Astrocyte (in vitro differentiated cells and primary cell): ENCODE results near the gene CARS1. TPM values are rescaled to one million over a fixed set of nuclear protein-coding genes. Genes with fewer than 3 reads are reported as not detected.

Experiments used
- DNase-seq: peaks from one replicate; pipeline ENCODE4 v3.0.0-alpha.2; 2010; ENCODE audit warnings: low read depth
- FAIRE-seq: peaks from 2 replicates; lab custom pipeline; 2011; peaks lifted over from hg19 to GRCh38; lab: Jason Lieb, UNC
- H2AFZ ChIP-seq: 2 replicates; pipeline ENCODE4 v1.6.0; 2012; ENCODE audit warnings: low read depth, low read length, inconsistent platforms
- H3K27ac ChIP-seq: 2 replicates; pipeline ENCODE4 v1.5.1; 2011; ENCODE audit warnings: low read depth, low read length, inconsistent platforms
- H3K27me3 ChIP-seq: 2 replicates; pipeline ENCODE4 v1.6.0; 2011; ENCODE audit warnings: low read length, inconsistent platforms; ENCODE audit not compliant: insufficient read depth
- H3K36me3 ChIP-seq: 2 replicates; pipeline ENCODE4 v1.5.1; 2011; ENCODE audit warnings: low read length, inconsistent platforms; ENCODE audit not compliant: insufficient read depth
- H3K4me1 ChIP-seq: 2 replicates; pipeline ENCODE4 v1.5.1; 2011; ENCODE audit warnings: low read length, inconsistent platforms; ENCODE audit not compliant: insufficient read depth
- H3K4me2 ChIP-seq: 2 replicates; pipeline ENCODE4 v1.6.0; 2012; ENCODE audit warnings: low read length, inconsistent platforms
- H3K4me3 ChIP-seq: 2 replicates; pipeline ENCODE4 v1.5.1; 2011; ENCODE audit warnings: low read depth, mild to moderate bottlenecking, low read length, inconsistent platforms; ENCODE audit not compliant: insufficient read depth
- H3K79me2 ChIP-seq: 2 replicates; pipeline ENCODE4 v1.6.0; 2012; ENCODE audit warnings: mild to moderate bottlenecking, low read length, inconsistent platforms; ENCODE audit not compliant: insufficient read depth
- H3K9ac ChIP-seq: 2 replicates; pipeline ENCODE4 v1.6.0; 2012; ENCODE audit warnings: mild to moderate bottlenecking, low read length, inconsistent platforms
- H3K9me3 ChIP-seq: 2 replicates; pipeline ENCODE4 v1.5.1; 2012; ENCODE audit warnings: low read depth, mild to moderate bottlenecking, low read length, inconsistent platforms; ENCODE audit not compliant: insufficient read depth
- H4K20me1 ChIP-seq: 2 replicates; pipeline ENCODE4 v1.6.0; 2012; ENCODE audit warnings: low read length, inconsistent platforms; ENCODE audit not compliant: insufficient read depth
- H3K27ac Mint-ChIP-seq: one replicate; pipeline ENCODE4 v1.8.0; 2021; ENCODE audit warnings: mild to moderate bottlenecking, mixed read lengths; ENCODE audit not compliant: unreplicated experiment
- H3K27me3 Mint-ChIP-seq: one replicate; pipeline ENCODE4 v1.8.0; 2021; ENCODE audit warnings: low read depth, mixed read lengths; ENCODE audit not compliant: unreplicated experiment
- H3K36me3 Mint-ChIP-seq: one replicate; pipeline ENCODE4 v1.8.0; 2021; ENCODE audit warnings: low read depth, mixed read lengths; ENCODE audit not compliant: unreplicated experiment
- H3K4me1 Mint-ChIP-seq: one replicate; pipeline ENCODE4 v1.8.0; 2021; ENCODE audit warnings: low read depth, mixed read lengths; ENCODE audit not compliant: unreplicated experiment
- H3K4me3 Mint-ChIP-seq: one replicate; pipeline ENCODE4 v1.8.0; 2021; ENCODE audit warnings: mild to moderate bottlenecking, moderate library complexity, mixed read lengths; ENCODE audit not compliant: unreplicated experiment
- H3K9me3 Mint-ChIP-seq: one replicate; pipeline ENCODE4 v1.8.0; 2021; ENCODE audit warnings: mild to moderate bottlenecking, mixed read lengths; ENCODE audit not compliant: unreplicated experiment
- EZH2 ChIP-seq: IDR thresholded peaks from 2 replicates; pipeline ENCODE4 v1.6.1; 2012; ENCODE audit warnings: mild to moderate bottlenecking, low read length, inconsistent platforms; ENCODE audit not compliant: insufficient read depth
- total RNA-seq: library from RNA; stranded (reverse); gene quantifications from 2 replicates; pipeline ENCODE4 v1.2.1, GENCODE V29; 2021
- TF ChIP-seq, protein P1 (sequence below): IDR thresholded peaks from 2 replicates; pipeline ENCODE4 v1.5.1; 2011; ENCODE audit warnings: low read depth, mild to moderate bottlenecking, inconsistent platforms, low read length, moderate library complexity; ENCODE audit not compliant: insufficient read depth

Gene CARS1
- total RNA-seq, 1 donor from 2014 or later = 123 TPM

DNA sequence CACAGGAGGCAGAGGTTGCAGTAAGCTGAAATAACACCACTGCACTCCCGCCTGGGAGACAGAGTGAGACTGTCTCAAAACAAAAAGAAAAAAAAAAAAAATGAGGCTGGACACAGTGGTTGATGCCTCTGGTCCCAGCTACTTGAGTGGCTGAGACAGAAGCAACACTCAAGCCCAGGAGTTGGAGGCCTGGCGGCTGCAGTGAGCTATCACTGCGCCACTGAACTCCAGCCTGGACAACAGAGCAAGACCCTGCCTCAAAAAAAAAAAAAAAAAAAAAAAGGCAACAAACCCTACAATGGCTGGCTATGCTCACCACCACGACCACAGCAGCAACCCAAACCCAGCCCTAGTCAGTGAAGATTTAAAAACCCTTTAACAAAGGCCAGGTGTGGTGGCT, 73.3 kb downstream of the CARS1 start:
- H3K9me3 Mint-ChIP-seq = no peaks in the 10 kb centered on the region
- Histone ChIP-seq H3K27me3 (no peaks in the 10 kb centered on the region), H3K9ac (no peak overlapping the region), H3K4me3 (no peak overlapping the region), H3K27ac (no peak overlapping the region), H3K4me1 (peaks cover 12% of the 10 kb centered on the region), H3K79me2 (peaks cover 98% of the 10 kb centered on the region), H4K20me1 (peaks cover 82% of the 10 kb centered on the region), H3K4me2 (no peak overlapping the region), H3K9me3 (no peaks in the 10 kb centered on the region), H2AFZ (no peak overlapping the region), H3K36me3 (peaks cover 3% of the 10 kb centered on the region)
- H3K27ac Mint-ChIP-seq = no peak overlapping the region
- H3K36me3 Mint-ChIP-seq = peaks cover 1% of the 10 kb centered on the region
- no peaks in the 10 kb centered on the region for H3K27me3 Mint-ChIP-seq
- H3K4me1 Mint-ChIP-seq = peaks cover 15% of the 10 kb centered on the region
- no peak overlapping the region for H3K4me3 Mint-ChIP-seq
- FAIRE-seq (no peak), DNase-seq (no peak)
- TF ChIP-seq EZH2 = no peak
- TF ChIP-seq, protein P1, sequence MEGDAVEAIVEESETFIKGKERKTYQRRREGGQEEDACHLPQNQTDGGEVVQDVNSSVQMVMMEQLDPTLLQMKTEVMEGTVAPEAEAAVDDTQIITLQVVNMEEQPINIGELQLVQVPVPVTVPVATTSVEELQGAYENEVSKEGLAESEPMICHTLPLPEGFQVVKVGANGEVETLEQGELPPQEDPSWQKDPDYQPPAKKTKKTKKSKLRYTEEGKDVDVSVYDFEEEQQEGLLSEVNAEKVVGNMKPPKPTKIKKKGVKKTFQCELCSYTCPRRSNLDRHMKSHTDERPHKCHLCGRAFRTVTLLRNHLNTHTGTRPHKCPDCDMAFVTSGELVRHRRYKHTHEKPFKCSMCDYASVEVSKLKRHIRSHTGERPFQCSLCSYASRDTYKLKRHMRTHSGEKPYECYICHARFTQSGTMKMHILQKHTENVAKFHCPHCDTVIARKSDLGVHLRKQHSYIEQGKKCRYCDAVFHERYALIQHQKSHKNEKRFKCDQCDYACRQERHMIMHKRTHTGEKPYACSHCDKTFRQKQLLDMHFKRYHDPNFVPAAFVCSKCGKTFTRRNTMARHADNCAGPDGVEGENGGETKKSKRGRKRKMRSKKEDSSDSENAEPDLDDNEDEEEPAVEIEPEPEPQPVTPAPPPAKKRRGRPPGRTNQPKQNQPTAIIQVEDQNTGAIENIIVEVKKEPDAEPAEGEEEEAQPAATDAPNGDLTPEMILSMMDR = no peak

GRCh38 chr11:2982214-2982613, 75.0 kb downstream of the CARS1 start:
- no peaks in the 10 kb centered on the region for H3K4me1 ChIP-seq
- H3K4me2 ChIP-seq = no peak overlapping the region
- H3K36me3 Mint-ChIP-seq = peaks cover 6% of the 10 kb centered on the region
- FAIRE-seq (no peak), DNase-seq (no peak)
- peaks cover 6% of the 10 kb centered on the region for H3K4me1 Mint-ChIP-seq
- no peak overlapping the region for H3K9ac ChIP-seq
- no peak overlapping the region for H3K4me3 Mint-ChIP-seq
- H3K36me3 ChIP-seq = peaks cover 17% of the 10 kb centered on the region
- H3K79me2 ChIP-seq = peaks cover 96% of the 10 kb centered on the region
- peaks cover 79% of the 10 kb centered on the region for H4K20me1 ChIP-seq
- H3K27ac ChIP-seq = no peak overlapping the region
- no peaks in the 10 kb centered on the region for H3K27me3 ChIP-seq
- TF ChIP-seq, protein P1 = no peak
- H2AFZ ChIP-seq = no peak overlapping the region
- no peaks in the 10 kb centered on the region for H3K9me3 Mint-ChIP-seq
- no peak overlapping the region for H3K4me3 ChIP-seq
- H3K27ac Mint-ChIP-seq = no peak overlapping the region
- no peaks in the 10 kb centered on the region for H3K27me3 Mint-ChIP-seq
- H3K9me3 ChIP-seq = no peaks in the 10 kb centered on the region

DNA sequence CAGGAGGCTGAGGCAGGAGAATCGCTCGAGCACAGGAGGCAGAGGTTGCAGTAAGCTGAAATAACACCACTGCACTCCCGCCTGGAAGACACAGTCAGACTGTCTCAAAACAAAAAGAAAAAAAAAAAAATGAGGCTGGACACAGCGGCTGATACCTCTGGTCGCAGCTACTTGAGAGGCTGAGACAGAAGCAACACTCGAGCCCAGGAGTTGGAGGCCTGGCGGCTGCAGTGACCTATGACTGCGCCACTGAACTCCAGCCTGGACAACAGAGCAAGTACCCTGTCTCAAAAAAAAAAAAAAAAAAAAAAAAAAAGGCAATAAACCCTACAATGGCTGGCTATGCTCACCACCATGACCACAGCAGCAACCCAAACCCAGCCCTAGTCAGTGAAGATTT, 76.1 kb downstream of the CARS1 start:
- FAIRE-seq = no peak
- H3K9me3 Mint-ChIP-seq = no peaks in the 10 kb centered on the region
- no peaks in the 10 kb centered on the region for H3K9me3 ChIP-seq
- H3K4me1 Mint-ChIP-seq = peaks cover 6% of the 10 kb centered on the region
- no peak overlapping the region for H3K4me3 Mint-ChIP-seq
- TF ChIP-seq, protein P1 = no peak
- TF ChIP-seq EZH2 = no peak
- H3K4me3 ChIP-seq = no peak overlapping the region
- no peak overlapping the region for H3K4me2 ChIP-seq
- no peak for DNase-seq
- H3K27ac ChIP-seq = no peak overlapping the region
- H3K27me3 Mint-ChIP-seq = no peaks in the 10 kb centered on the region
- H3K4me1 ChIP-seq = no peaks in the 10 kb centered on the region
- no peaks in the 10 kb centered on the region for H3K27me3 ChIP-seq
- H4K20me1 ChIP-seq = peaks cover 79% of the 10 kb centered on the region
- H2AFZ ChIP-seq = no peak overlapping the region
- peaks cover 27% of the 10 kb centered on the region for H3K36me3 ChIP-seq
- no peak overlapping the region for H3K9ac ChIP-seq
- H3K79me2 ChIP-seq = peaks cover 96% of the 10 kb centered on the region
- no peak overlapping the region for H3K27ac Mint-ChIP-seq
- peaks cover 8% of the 10 kb centered on the region for H3K36me3 Mint-ChIP-seq
